ENCODE results near the gene MRPL57.
A peak's percentile ranks its signal among the peaks of the same experiment; 100 is the strongest.
"Not testable (repeated sequence)": the region's sequence is repeated elsewhere in the genome, so short reads cannot be mapped to it uniquely, and the experiment has no call there.

MRPL57 gene

GRCh38 chr13:21176215-21176981, at the start of gene MRPL57, which contains the start of gene SKA3:
MRPL57 (plus strand) TSS chr13:21176658; CDS start chr13:21176917, 259 bp downstream.
SKA3 (minus strand) TSS chr13:21176552; CDS start chr13:21176477, 75 bp downstream.
- H3K4me3 ChIP-seq = peak within 1 kb of the TSS; percentile 92
- TF ChIP-seq FOXP2 (optimal IDR thresholded peaks at IDR 0.05; ENCODE audit: control extremely low read depth, extremely low read length, insufficient read depth) (no peak), EZH2 (IDR thresholded peaks at IDR 0.05) (no peak), POLR2AphosphoS5 (IDR thresholded peaks at IDR 0.05; ENCODE audit: borderline replicate concordance, low read depth, low read length) (peak; percentile 99)
- peak within 1 kb of the TSS; percentile 82 for H3K27ac ChIP-seq
- no peaks in the 10 kb centered on the region for H3K9me3 ChIP-seq (ENCODE audit: low read depth, low read length)
- peak within 1 kb of the TSS; percentile 96 for H3K9ac ChIP-seq (ENCODE audit: insufficient read length)
- peaks cover 31% of the 10 kb centered on the region for H3K36me3 ChIP-seq (ENCODE audit: insufficient read depth, low read length)
- DNase-seq (ENCODE audit: low read depth, low spot score) = peak; percentile 44

GRCh38 chr13:21130116-21130515, 46.3 kb upstream of the MRPL57 start:
- no peaks in the 10 kb centered on the region for H3K9me3 ChIP-seq (ENCODE audit: low read depth, low read length)
- no peak overlapping the region for H3K27ac ChIP-seq
- H3K36me3 ChIP-seq (ENCODE audit: insufficient read depth, low read length) = no peaks in the 10 kb centered on the region
- no peak for TF ChIP-seq POLR2AphosphoS5 (IDR thresholded peaks at IDR 0.05; ENCODE audit: borderline replicate concordance, low read depth, low read length)
- no peak for TF ChIP-seq EZH2 (IDR thresholded peaks at IDR 0.05)
- no peak for TF ChIP-seq FOXP2 (optimal IDR thresholded peaks at IDR 0.05; ENCODE audit: control extremely low read depth, extremely low read length, insufficient read depth)
- no peak for DNase-seq (ENCODE audit: low read depth, low spot score)
- no peak overlapping the region for H3K4me3 ChIP-seq
- no peak overlapping the region for H3K9ac ChIP-seq (ENCODE audit: insufficient read length)

DNA sequence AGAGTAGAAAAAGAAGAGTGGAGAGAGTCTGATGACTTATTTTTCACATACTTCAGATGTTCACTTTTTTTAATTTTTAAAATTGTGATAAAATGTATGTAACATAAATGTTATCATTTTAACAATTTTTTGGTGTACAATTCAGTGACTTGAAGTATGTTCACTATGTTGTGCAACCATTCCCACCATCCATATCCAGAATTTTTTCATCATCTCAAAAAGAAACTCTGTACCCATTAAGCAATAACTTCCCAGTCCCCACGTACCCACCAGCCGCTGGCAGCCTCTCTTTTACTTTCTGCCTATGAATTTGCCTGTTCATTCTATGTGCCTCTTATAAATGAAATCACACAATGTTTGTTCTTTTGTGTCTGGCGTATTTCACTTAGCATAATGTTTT, 43.4 kb upstream of the MRPL57 start:
- Histone ChIP-seq H3K9me3 (ENCODE audit: low read depth, low read length) (no peaks in the 10 kb centered on the region), H3K4me3 (no peak overlapping the region), H3K27ac (no peak overlapping the region), H3K9ac (ENCODE audit: insufficient read length) (no peak overlapping the region), H3K36me3 (ENCODE audit: insufficient read depth, low read length) (no peaks in the 10 kb centered on the region)
- no peak for TF ChIP-seq FOXP2 (optimal IDR thresholded peaks at IDR 0.05; ENCODE audit: control extremely low read depth, extremely low read length, insufficient read depth)
- TF ChIP-seq EZH2 (IDR thresholded peaks at IDR 0.05) = no peak
- no peak for TF ChIP-seq POLR2AphosphoS5 (IDR thresholded peaks at IDR 0.05; ENCODE audit: borderline replicate concordance, low read depth, low read length)
- no peak for DNase-seq (ENCODE audit: low read depth, low spot score)

- H3K27ac ChIP-seq = no peak overlapping the region
- H3K36me3 ChIP-seq (ENCODE audit: insufficient read depth, low read length) = no peaks in the 10 kb centered on the region
- no peak overlapping the region for H3K4me3 ChIP-seq
- no peak for DNase-seq (ENCODE audit: low read depth, low spot score)
- H3K9me3 ChIP-seq (ENCODE audit: low read depth, low read length) = no peaks in the 10 kb centered on the region
- H3K9ac ChIP-seq (ENCODE audit: insufficient read length) = no peak overlapping the region
- no peak for TF ChIP-seq FOXP2 (optimal IDR thresholded peaks at IDR 0.05; ENCODE audit: control extremely low read depth, extremely low read length, insufficient read depth)
- TF ChIP-seq POLR2AphosphoS5 (IDR thresholded peaks at IDR 0.05; ENCODE audit: borderline replicate concordance, low read depth, low read length) = no peak
- no peak for TF ChIP-seq EZH2 (IDR thresholded peaks at IDR 0.05)
Measured at GRCh38 chr13:21134475-21134874, 42.0 kb upstream of the MRPL57 start.

- not testable (repeated sequence) for DNase-seq (ENCODE audit: low read depth, low spot score); H3K9me3 ChIP-seq (ENCODE audit: low read depth, low read length); H3K36me3 ChIP-seq (ENCODE audit: insufficient read depth, low read length); H3K27ac ChIP-seq; H3K9ac ChIP-seq (ENCODE audit: insufficient read length); H3K4me3 ChIP-seq
Measured at GRCh38 chr13:21135833-21136232, 40.6 kb upstream of the MRPL57 start.

- no peak for DNase-seq (ENCODE audit: low read depth, low spot score)
Measured at GRCh38 chr13:21137696-21138095, 38.8 kb upstream of the MRPL57 start.

GRCh38 chr13:21138561-21138960, 37.9 kb upstream of the MRPL57 start:
- no peak overlapping the region for H3K9ac ChIP-seq (ENCODE audit: insufficient read length)
- H3K27ac ChIP-seq = no peak overlapping the region
- TF ChIP-seq POLR2AphosphoS5 (IDR thresholded peaks at IDR 0.05; ENCODE audit: borderline replicate concordance, low read depth, low read length) (no peak), FOXP2 (optimal IDR thresholded peaks at IDR 0.05; ENCODE audit: control extremely low read depth, extremely low read length, insufficient read depth) (no peak), EZH2 (IDR thresholded peaks at IDR 0.05) (no peak)
- H3K4me3 ChIP-seq = no peak overlapping the region
- no peaks in the 10 kb centered on the region for H3K9me3 ChIP-seq (ENCODE audit: low read depth, low read length)
- no peak for DNase-seq (ENCODE audit: low read depth, low spot score)
- peaks cover 23% of the 10 kb centered on the region for H3K36me3 ChIP-seq (ENCODE audit: insufficient read depth, low read length)

More at GRCh38 chr13:21137696-21138095, 38.8 kb upstream of the MRPL57 start:
- Histone ChIP-seq H3K9me3 (ENCODE audit: low read depth, low read length) (no peaks in the 10 kb centered on the region), H3K9ac (ENCODE audit: insufficient read length) (no peak overlapping the region), H3K36me3 (ENCODE audit: insufficient read depth, low read length) (peaks cover 14% of the 10 kb centered on the region), H3K4me3 (no peak overlapping the region), H3K27ac (no peak overlapping the region)
- TF ChIP-seq EZH2 (IDR thresholded peaks at IDR 0.05) = no peak
- no peak for TF ChIP-seq POLR2AphosphoS5 (IDR thresholded peaks at IDR 0.05; ENCODE audit: borderline replicate concordance, low read depth, low read length)
- no peak for TF ChIP-seq FOXP2 (optimal IDR thresholded peaks at IDR 0.05; ENCODE audit: control extremely low read depth, extremely low read length, insufficient read depth)

DNA sequence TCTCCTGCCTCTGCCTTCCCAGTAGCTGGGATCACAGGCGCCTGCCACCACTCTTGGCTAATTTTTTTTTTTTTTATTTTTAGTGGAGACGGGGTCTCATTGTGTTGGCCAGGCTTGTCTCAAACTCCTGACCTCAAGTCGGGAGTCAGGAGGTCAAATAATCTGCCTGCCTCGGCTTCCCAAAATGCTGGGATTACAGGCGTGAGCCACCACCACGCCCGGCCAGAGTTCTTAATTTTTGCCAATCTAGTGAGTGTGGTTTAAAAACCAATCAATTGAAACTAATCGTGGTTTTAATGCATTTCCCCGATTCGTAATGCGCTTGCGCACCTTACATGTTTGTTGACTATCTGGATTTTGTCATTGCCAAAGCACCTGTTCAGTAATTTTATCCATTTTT, 37.1 kb upstream of the MRPL57 start:
- Histone ChIP-seq H3K27ac (peak overlapping the region; percentile 89), H3K36me3 (ENCODE audit: insufficient read depth, low read length) (peaks cover 27% of the 10 kb centered on the region), H3K9ac (ENCODE audit: insufficient read length) (peak overlapping the region; percentile 94), H3K9me3 (ENCODE audit: low read depth, low read length) (no peaks in the 10 kb centered on the region), H3K4me3 (peak overlapping the region; percentile 91)
- TF ChIP-seq EZH2 (IDR thresholded peaks at IDR 0.05) = no peak
- no peak for TF ChIP-seq FOXP2 (optimal IDR thresholded peaks at IDR 0.05; ENCODE audit: control extremely low read depth, extremely low read length, insufficient read depth)
- no peak for TF ChIP-seq POLR2AphosphoS5 (IDR thresholded peaks at IDR 0.05; ENCODE audit: borderline replicate concordance, low read depth, low read length)
- no peak for DNase-seq (ENCODE audit: low read depth, low spot score)

All from SK-N-MC (cell line).